Measurements from ENCODE around the gene LDB2.

DNA sequence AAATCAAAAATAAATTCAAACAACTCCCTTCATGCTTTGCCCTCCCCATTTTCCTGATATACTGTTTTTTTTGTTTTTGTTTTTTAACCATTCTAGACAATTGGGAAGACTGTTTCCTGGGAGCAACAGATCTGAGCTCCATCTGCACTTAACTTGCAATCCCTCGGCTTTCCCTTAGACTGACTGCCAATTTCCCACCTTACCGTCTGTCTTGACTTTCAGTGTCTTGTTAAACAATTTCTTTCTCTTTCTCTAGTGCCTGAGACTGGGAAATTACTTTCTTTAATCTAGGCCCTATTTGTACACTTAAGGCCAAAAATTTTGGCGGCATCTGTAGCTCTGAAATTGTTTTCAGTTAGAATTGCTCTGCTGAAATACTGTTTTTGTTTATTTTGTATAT, 326.3 kb downstream of the LDB2 start:
- TF ChIP-seq, protein P1, sequence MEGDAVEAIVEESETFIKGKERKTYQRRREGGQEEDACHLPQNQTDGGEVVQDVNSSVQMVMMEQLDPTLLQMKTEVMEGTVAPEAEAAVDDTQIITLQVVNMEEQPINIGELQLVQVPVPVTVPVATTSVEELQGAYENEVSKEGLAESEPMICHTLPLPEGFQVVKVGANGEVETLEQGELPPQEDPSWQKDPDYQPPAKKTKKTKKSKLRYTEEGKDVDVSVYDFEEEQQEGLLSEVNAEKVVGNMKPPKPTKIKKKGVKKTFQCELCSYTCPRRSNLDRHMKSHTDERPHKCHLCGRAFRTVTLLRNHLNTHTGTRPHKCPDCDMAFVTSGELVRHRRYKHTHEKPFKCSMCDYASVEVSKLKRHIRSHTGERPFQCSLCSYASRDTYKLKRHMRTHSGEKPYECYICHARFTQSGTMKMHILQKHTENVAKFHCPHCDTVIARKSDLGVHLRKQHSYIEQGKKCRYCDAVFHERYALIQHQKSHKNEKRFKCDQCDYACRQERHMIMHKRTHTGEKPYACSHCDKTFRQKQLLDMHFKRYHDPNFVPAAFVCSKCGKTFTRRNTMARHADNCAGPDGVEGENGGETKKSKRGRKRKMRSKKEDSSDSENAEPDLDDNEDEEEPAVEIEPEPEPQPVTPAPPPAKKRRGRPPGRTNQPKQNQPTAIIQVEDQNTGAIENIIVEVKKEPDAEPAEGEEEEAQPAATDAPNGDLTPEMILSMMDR (IDR thresholded peaks at IDR 0.05) = no peak
- no peak for TF ChIP-seq POLR2A (IDR thresholded peaks at IDR 0.05)
